Esophagus muscularis mucosa (tissue), 4 donors: ENCODE measurements around the gene PDE3A. TPM values are rescaled to one million over a fixed set of nuclear protein-coding genes. Genes with fewer than 3 reads are reported as not detected.

ENCODE experiments used
- DNase-seq: peaks from one replicate; pipeline ENCODE4 v3.0.0-alpha.2; 2017; ENCODE audit errors: extremely low spot score
- H3K27ac ChIP-seq, 4 donors: fragments of 200-600 bp; sonication (generic); replicated peaks in 1 of 4; 1 replicate in 3 of 4; 2 replicates in 1 of 4; pipeline ENCODE4 v1.5.1; 2016 to 2019; ENCODE audit warnings: mild to moderate bottlenecking in 1 of 4
- H3K27me3 ChIP-seq, 4 donors: fragments of 200-600 bp; sonication (generic); one replicate each; pipeline versions ENCODE4 v1.5.1 to v1.6.0; 2016 to 2019
- H3K36me3 ChIP-seq, 4 donors: fragments of 200-600 bp; sonication (generic); one replicate each; pipeline ENCODE4 v1.5.1; 2016 to 2019
- H3K4me1 ChIP-seq, 4 donors: fragments of 200-600 bp; sonication (generic); one replicate each; pipeline ENCODE4 v1.5.1; 2016 to 2019
- H3K4me3 ChIP-seq, 4 donors: fragments of 200-600 bp; sonication (generic); 1 replicate in 2 of 4; 2 replicates in 2 of 4; pipeline ENCODE4 v1.5.1; 2016 to 2019; ENCODE audit warnings: mild to moderate bottlenecking in 4 of 4, moderate library complexity in 1 of 4
- H3K9me3 ChIP-seq, 4 donors: fragments of 200-600 bp; sonication (generic); 1 replicate in 3 of 4; 2 replicates in 1 of 4; pipeline ENCODE4 v1.5.1; 2016 to 2019
- EP300 ChIP-seq: sonication (generic); formaldehyde crosslinking; IDR thresholded peaks from one replicate; pipeline ENCODE4 v1.6.1; 2017; ENCODE audit warnings: antibody characterized with exemption
- POLR2A ChIP-seq: fragments of 450-650 bp; IDR thresholded peaks from one replicate; pipeline ENCODE4 v1.6.1; 2017; ENCODE audit warnings: antibody characterized with exemption, moderate library complexity, mild to moderate bottlenecking, low read depth
- POLR2AphosphoS5 ChIP-seq, 2 donors: sonication (generic); formaldehyde crosslinking; IDR thresholded peaks; one replicate each; pipeline ENCODE4 v1.6.1; 2017; ENCODE audit warnings: antibody characterized with exemption in 2 of 2
- WGBS: methylation state at CpG from one replicate; pipeline ENCODE4 v1.1.5; 2018; 5-methylcytosine and 5-hydroxymethylcytosine counted together
- intact Hi-C: fragments of 100-400 bp; cut with DNase I; formaldehyde crosslinking; loops from one replicate; pipeline ENCODE4 v1.15.1; 2023
- total RNA-seq, 4 donors: library from RNA; depleted of rRNA; stranded (reverse); fragments of >200 nt; gene quantifications; one replicate each; pipeline versions ENCODE4 v1.1.0 to v1.2.1, GENCODE V29; 2016
- TF ChIP-seq, protein P1 (sequence below), 3 experiments: fragments of 200-600 bp in 2 of 3; fragments of 450-650 bp in 1 of 3; sonication (generic) in 2 of 3; IDR thresholded peaks; one replicate each; pipeline ENCODE4 v1.5.1; 2017 to 2019; ENCODE audit warnings: antibody characterized with exemption in 3 of 3, mild to moderate bottlenecking in 2 of 3, moderate library complexity in 1 of 3

PDE3A gene
- total RNA-seq, 4 donors from 2014 or later, result 93.8 to 155 (median 106) TPM

DNA sequence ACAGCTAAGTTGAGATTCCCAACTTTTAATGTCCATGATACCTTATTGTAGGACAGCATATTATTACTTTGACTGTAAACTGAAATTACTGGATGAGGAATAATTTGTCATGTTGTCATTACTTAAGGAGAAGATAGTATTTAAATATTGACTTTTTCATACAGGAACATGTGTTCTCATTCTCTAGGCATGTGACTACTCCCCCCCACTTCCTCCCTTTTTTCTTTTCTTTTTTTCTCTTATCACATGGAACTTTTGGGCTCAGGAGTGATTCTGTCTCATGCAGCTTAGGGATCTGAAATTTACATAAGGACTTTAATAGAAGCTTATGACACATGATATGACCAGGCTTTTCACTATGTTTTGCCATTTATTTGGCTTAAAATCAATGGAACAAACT is 199.1 kb downstream of the PDE3A start:
- TF ChIP-seq POLR2AphosphoS5 (IDR thresholded peaks at IDR 0.05), result no peak
- TF ChIP-seq POLR2A, result no peak
- TF ChIP-seq EP300, result no peak
- TF ChIP-seq, protein P1, sequence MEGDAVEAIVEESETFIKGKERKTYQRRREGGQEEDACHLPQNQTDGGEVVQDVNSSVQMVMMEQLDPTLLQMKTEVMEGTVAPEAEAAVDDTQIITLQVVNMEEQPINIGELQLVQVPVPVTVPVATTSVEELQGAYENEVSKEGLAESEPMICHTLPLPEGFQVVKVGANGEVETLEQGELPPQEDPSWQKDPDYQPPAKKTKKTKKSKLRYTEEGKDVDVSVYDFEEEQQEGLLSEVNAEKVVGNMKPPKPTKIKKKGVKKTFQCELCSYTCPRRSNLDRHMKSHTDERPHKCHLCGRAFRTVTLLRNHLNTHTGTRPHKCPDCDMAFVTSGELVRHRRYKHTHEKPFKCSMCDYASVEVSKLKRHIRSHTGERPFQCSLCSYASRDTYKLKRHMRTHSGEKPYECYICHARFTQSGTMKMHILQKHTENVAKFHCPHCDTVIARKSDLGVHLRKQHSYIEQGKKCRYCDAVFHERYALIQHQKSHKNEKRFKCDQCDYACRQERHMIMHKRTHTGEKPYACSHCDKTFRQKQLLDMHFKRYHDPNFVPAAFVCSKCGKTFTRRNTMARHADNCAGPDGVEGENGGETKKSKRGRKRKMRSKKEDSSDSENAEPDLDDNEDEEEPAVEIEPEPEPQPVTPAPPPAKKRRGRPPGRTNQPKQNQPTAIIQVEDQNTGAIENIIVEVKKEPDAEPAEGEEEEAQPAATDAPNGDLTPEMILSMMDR (IDR thresholded peaks at IDR 0.05), result no peak
- intact Hi-C loops, result no loop called here
- no peaks in the 10 kb centered on the region for H3K9me3 ChIP-seq
- H3K27me3 ChIP-seq, result no peaks in the 10 kb centered on the region
- H3K4me1 ChIP-seq, result peaks cover 8 to 32% (median 17%) of the 10 kb centered on the region in 4 donors
- no peaks in the 10 kb centered on the region for H3K36me3 ChIP-seq
- no peak for DNase-seq
- H3K4me3 ChIP-seq, result no peak overlapping the region
- no peak overlapping the region for H3K27ac ChIP-seq

DNA sequence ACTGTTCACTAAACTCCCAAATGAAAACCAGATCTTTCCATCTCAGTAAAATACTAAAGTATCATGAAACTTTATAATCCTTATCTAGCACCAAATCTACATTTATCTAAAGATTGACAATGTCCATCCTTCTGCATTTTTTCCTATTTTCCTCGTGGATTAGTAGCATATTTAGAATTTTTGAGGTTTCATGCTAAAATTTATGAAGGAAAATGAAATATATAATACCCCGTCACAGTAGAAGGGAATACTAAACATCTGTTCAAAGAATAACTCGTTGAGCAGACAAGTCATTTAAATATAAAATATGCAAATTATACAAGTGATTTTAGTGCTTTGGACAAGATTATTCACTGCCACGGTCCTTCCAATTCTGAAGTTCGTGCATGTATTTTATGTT is 204.1 kb downstream of the PDE3A start:
- 80% methylated on average over 5 of the region's 5 CpGs for WGBS
- TF ChIP-seq EP300 (no peak), POLR2A (no peak), POLR2AphosphoS5 (IDR thresholded peaks at IDR 0.05) (no peak)
- TF ChIP-seq, protein P1 (IDR thresholded peaks at IDR 0.05), result no peak
- no peaks in the 10 kb centered on the region for H3K36me3 ChIP-seq
- no peak for DNase-seq
- no peaks in the 10 kb centered on the region for H3K9me3 ChIP-seq
- intact Hi-C loops, result no loop called here
- H3K4me1 ChIP-seq, result peaks cover 10 to 41% (median 19%) of the 10 kb centered on the region in 4 donors
- H3K4me3 ChIP-seq, result no peak overlapping the region
- no peaks in the 10 kb centered on the region for H3K27me3 ChIP-seq
- no peak overlapping the region for H3K27ac ChIP-seq

DNA sequence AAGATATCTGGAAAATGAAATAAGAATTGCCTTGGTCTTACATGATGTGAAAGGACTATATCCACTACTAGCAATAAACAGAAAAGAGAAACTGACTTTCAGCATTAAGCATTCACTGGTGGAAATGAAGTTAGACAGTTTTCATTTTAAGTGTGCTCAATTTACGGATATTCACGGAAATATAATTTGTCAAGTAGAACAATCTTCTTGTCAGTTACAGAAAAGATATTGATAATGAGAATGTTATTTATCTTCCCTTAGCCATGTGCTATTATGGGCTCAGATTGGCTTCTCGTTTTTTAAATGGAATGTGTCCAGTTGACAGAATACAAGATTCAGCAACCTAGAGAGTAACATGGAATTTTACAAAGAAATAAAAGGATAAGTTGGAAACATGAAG is 208.2 kb downstream of the PDE3A start:
- no peak overlapping the region for H3K4me3 ChIP-seq
- no peak overlapping the region for H3K27ac ChIP-seq
- 85% methylated on average over 3 of the region's 3 CpGs for WGBS
- DNase-seq, result no peak
- no peaks in the 10 kb centered on the region for H3K36me3 ChIP-seq
- H3K27me3 ChIP-seq, result no peaks in the 10 kb centered on the region
- TF ChIP-seq EP300 (no peak), POLR2A (no peak), POLR2AphosphoS5 (IDR thresholded peaks at IDR 0.05) (no peak)
- TF ChIP-seq, protein P1 (IDR thresholded peaks at IDR 0.05), result no peak
- H3K9me3 ChIP-seq, result no peaks in the 10 kb centered on the region
- peaks cover 10 to 42% (median 20%) of the 10 kb centered on the region in 4 donors for H3K4me1 ChIP-seq
- intact Hi-C loops, result no loop called here

DNA sequence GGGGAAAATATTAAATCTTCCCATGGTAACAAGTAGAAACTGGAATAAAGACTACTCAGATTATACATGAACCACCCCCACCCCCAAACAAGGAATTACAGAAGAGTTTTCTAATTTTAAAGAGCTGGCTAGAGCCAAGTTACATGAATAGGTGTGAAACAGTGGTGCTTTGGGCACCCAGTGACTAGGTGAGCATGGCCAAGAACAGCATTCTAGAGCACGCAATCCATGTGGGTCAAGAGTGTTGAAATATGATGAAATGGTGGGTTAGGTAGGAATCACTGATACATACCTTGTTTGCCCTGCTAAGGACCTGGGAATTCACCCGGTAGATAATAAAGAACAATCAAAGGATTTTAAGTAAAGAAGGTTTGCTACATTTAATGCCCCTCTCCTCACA is 208.7 kb downstream of the PDE3A start:
- TF ChIP-seq, protein P1 (IDR thresholded peaks at IDR 0.05), result no peak
- TF ChIP-seq POLR2A (no peak), EP300 (no peak), POLR2AphosphoS5 (IDR thresholded peaks at IDR 0.05) (no peak)
- no peak overlapping the region for H3K4me3 ChIP-seq
- DNase-seq, result no peak
- H3K9me3 ChIP-seq, result no peaks in the 10 kb centered on the region
- 47% methylated on average over 2 of the region's 2 CpGs for WGBS
- no peaks in the 10 kb centered on the region for H3K27me3 ChIP-seq
- no peak overlapping the region for H3K27ac ChIP-seq
- intact Hi-C loops, result no loop called here
- H3K4me1 ChIP-seq, result peaks cover 10 to 42% (median 21%) of the 10 kb centered on the region in 4 donors
- H3K36me3 ChIP-seq, result no peaks in the 10 kb centered on the region

DNA sequence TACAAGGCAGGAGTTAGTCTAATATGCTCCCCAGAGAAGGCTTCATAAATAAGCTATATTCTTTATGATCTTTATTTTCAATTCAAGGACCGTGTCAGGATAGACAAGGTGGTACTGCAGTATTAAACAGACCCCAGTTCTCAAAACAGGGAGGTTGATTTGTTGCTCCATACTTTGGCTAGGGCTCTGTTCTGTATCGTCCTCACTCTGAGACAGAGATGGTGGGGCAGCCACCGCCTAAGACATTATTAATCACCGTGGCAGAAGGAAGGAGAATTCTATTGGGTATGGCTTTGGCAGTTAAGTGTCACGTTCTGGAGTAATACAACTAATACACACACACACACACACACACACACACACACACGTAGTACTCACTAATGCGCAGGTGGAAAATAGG is 209.8 kb downstream of the PDE3A start:
- WGBS, result 54% methylated on average over 7 of the region's 7 CpGs
- intact Hi-C loops, result no loop called here
- TF ChIP-seq EP300 (no peak), POLR2A (no peak), POLR2AphosphoS5 (IDR thresholded peaks at IDR 0.05) (no peak)
- TF ChIP-seq, protein P1 (IDR thresholded peaks at IDR 0.05), result no peak
- Histone ChIP-seq H3K4me1 (peaks cover 10 to 42% (median 22%) of the 10 kb centered on the region in 4 donors), H3K27ac (peak overlapping the region; percentile 3 to 53 (median 35)), H3K27me3 (no peaks in the 10 kb centered on the region), H3K36me3 (no peaks in the 10 kb centered on the region), H3K4me3 (peak overlapping the region; percentile 15 to 28 (median 21)), H3K9me3 (no peaks in the 10 kb centered on the region)
- DNase-seq, result no peak
